GM18505 (cell line): ENCODE measurements around the gene SLC51A.

Experiments
- ATAC-seq: cut with Tn5 transposase; IDR thresholded peaks from one replicate; pipeline ENCODE4 v1.9.1; 2021; ENCODE audit not compliant: unreplicated experiment
- POLR2A ChIP-seq: IDR thresholded peaks from 4 replicates; pipeline ENCODE4 v1.6.1; 2011; ENCODE audit warnings: borderline replicate concordance; ENCODE audit not compliant: insufficient read depth, insufficient read length; ENCODE audit errors: extremely low read depth

The SLC51A gene

GRCh38 chr3:196254376-196255283 lies 38.3 kb downstream of the SLC51A start:
- no peak for ATAC-seq
- no peak for TF ChIP-seq POLR2A

GRCh38 chr3:196255776-196256175 lies 39.4 kb downstream of the SLC51A start:
- ATAC-seq, result no peak
- no peak for TF ChIP-seq POLR2A

- no peak for ATAC-seq
- TF ChIP-seq POLR2A, result no peak
These were observed 44.5 kb downstream of the SLC51A start for GRCh38 chr3:196260784-196261183.

- ATAC-seq, result no peak
- no peak for TF ChIP-seq POLR2A
These were observed 47.5 kb downstream of the SLC51A start for GRCh38 chr3:196263819-196264218.

- no peak for TF ChIP-seq POLR2A
These were observed 52.2 kb downstream of the SLC51A start for GRCh38 chr3:196268284-196269163.

GRCh38 chr3:196270499-196270898 lies 54.2 kb downstream of the SLC51A start:
- no peak for ATAC-seq
- TF ChIP-seq POLR2A, result no peak

More at GRCh38 chr3:196268284-196269163, 52.2 kb downstream of the SLC51A start:
- no peak for ATAC-seq

GRCh38 chr3:196272826-196273225 lies 56.5 kb downstream of the SLC51A start:
- TF ChIP-seq POLR2A, result no peak
- ATAC-seq, result no peak

GRCh38 chr3:196273655-196274054 lies 57.3 kb downstream of the SLC51A start:
- no peak for TF ChIP-seq POLR2A
- no peak for ATAC-seq

GRCh38 chr3:196274585-196274984 lies 58.3 kb downstream of the SLC51A start:
- TF ChIP-seq POLR2A, result peak; percentile 42
- peak; percentile 54 for ATAC-seq

GRCh38 chr3:196275126-196275525 lies 58.8 kb downstream of the SLC51A start:
- TF ChIP-seq POLR2A, result no peak
- no peak for ATAC-seq

- no peak for TF ChIP-seq POLR2A
- no peak for ATAC-seq
These were observed 64.5 kb downstream of the SLC51A start for GRCh38 chr3:196280689-196281440.

- ATAC-seq, result no peak
- no peak for TF ChIP-seq POLR2A
These were observed 65.6 kb downstream of the SLC51A start for GRCh38 chr3:196281962-196282361.
